OCI-M1 (cell line): ENCODE results near the gene ABCA5.

Experiments
- DNase-seq: peaks from one replicate; lab custom pipeline; 2025; lab: John Stamatoyannopoulos, UW

ABCA5 gene, protein sequence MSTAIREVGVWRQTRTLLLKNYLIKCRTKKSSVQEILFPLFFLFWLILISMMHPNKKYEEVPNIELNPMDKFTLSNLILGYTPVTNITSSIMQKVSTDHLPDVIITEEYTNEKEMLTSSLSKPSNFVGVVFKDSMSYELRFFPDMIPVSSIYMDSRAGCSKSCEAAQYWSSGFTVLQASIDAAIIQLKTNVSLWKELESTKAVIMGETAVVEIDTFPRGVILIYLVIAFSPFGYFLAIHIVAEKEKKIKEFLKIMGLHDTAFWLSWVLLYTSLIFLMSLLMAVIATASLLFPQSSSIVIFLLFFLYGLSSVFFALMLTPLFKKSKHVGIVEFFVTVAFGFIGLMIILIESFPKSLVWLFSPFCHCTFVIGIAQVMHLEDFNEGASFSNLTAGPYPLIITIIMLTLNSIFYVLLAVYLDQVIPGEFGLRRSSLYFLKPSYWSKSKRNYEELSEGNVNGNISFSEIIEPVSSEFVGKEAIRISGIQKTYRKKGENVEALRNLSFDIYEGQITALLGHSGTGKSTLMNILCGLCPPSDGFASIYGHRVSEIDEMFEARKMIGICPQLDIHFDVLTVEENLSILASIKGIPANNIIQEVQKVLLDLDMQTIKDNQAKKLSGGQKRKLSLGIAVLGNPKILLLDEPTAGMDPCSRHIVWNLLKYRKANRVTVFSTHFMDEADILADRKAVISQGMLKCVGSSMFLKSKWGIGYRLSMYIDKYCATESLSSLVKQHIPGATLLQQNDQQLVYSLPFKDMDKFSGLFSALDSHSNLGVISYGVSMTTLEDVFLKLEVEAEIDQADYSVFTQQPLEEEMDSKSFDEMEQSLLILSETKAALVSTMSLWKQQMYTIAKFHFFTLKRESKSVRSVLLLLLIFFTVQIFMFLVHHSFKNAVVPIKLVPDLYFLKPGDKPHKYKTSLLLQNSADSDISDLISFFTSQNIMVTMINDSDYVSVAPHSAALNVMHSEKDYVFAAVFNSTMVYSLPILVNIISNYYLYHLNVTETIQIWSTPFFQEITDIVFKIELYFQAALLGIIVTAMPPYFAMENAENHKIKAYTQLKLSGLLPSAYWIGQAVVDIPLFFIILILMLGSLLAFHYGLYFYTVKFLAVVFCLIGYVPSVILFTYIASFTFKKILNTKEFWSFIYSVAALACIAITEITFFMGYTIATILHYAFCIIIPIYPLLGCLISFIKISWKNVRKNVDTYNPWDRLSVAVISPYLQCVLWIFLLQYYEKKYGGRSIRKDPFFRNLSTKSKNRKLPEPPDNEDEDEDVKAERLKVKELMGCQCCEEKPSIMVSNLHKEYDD (N-terminal part only)

DNA sequence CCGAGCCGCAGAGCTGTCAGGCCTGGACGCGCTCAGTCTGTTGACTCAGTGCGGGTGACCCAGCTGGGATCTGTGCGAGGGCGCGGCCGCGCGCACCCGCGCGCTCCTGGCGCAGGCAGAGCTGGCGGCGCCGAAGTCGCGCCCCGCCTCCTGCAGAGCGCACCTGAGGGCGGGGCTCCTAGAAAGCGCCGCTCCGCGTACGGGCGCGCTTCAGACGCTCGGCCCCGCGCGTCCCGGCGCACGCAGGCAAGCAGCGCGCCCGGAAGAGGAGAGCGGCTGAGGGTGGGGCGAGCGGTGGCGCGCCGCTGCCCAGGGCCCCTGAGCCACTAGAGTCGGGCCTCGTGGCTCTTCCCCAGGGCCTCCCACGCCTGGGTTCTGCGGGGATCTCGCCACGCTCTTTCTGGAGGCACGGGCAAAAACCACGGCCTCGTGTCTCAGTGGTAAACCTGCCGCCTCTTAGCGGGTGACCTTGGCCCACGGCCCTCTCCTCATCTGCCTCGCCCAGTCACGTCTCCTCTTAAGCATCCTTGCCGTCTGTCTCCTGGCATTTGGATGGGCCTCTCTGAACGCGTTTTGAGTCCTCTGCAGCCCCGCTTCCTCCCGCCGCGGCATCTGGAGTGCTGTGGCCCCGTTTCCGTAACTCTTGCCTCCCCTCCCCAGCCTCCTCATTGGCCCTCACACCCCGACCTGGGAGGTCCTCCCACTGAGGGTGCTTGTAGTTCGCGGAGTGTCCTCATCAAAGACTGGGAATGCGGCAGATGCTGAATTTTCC is at the start of gene ABCA5:
ABCA5 (minus strand) TSS at position 74 of the 772 bp plus-strand sequence. CDS start 12,718 bp downstream, outside the sequence.
- peak; percentile 53 for DNase-seq

DNA sequence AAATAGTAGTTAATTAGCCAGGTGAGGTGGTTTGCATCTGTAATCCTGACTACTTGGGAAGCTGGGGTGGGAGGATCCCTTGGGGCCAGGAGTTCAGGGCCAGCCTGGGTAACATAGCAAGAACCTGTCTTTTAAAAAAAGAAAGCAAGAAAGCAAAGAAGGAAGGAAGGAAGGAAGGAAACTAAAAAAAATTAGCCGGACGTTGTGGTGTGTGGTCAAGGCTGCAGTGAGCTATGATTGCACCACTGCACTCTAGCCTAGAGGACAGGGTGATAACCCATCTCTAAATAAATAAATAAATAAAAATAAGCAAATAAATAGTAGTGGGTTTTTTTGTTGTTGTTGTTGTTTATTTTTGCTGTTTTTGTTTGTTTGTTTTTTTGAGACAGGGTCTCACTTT is 48.3 kb upstream of the ABCA5 start:
- DNase-seq, result no peak

DNA sequence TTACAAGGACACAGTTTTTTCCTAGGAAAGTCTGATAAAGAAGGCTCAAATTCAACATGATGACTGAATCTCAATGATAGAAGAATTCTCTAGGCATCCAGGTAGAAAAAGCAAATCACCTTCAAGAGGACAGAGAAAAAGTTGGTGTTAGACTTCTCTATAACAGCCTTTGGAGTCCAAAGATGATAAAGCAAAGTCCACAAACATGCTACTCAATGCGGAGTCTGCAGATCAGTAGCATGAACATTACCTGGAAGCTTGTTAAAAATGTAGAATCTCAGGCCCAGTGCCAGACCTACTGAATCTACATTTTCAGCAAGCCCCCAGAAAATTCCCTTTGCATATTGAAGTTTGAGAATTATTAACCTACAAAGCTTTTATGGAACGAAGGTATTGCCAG is 46.1 kb upstream of the ABCA5 start:
- no peak for DNase-seq

DNA sequence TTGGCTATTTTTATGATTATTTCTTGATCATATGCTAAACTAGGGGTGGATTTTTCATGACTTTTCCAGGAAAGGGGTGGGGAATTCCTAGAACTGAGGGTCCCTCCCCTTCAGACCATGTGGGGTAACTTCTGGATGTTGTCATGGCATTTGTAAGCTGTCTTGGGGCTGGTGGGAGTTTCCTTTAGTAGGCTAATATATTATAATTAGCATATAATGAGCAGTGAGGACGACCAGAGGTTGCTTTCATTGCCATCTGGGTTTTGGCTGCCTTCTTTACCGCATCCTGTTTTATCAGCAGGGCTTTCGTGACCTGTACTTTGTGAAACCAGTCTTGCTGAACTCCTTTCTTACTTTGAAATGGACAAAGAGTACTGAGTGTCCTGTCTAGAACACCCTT is 40.4 kb upstream of the ABCA5 start:
- DNase-seq, result peak; percentile 30

DNA sequence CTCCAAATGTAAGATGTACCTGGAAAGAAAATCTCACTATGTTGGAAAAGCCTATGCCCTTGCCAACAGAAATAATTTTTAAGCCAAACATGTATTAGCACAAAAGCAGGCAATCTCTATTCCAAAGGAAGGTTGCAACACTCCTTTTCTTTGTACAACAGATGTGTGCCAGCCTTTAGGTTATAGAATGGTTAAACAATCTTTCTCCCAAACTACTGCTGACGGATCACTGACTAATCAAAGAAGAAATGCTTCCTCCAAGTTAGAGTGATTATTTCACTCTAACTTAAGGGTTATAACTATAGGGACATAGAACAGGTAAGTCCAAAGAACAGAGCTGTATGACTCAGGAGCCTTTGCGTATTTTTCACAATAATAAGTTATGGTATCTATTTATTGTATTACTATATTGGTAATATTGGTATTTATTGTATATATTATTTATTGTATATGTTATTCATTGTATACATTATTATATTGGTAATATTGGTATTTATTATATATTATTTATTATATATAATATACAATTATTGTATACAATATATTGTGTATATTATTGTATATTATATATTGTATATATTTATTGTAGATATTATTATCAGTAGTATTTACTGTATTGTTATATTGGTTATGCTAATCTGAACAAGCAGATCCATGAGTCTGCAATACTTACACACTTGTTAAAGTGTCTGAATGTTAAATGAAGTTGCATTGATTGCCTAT is 36.7 kb upstream of the ABCA5 start:
- DNase-seq, result no peak

DNA sequence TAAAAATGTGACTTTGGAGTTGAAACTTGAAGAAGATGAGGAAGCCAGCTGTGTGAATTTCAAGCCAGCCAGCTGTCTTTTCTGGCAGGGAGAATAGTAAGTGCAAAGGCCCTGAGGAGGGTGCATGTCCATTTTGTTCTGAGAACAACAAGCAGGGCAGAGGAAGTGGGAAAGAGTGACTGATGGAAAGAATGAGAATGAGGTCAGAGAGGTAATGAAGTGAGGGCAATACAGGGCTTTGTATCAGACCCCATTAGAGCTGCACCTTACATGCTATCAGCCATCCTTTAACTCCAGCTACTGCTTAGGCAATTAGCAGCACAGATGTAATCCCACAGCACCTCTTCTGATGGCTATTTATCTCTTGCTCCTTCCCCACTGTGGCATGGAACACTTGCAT is 34.2 kb upstream of the ABCA5 start:
- DNase-seq, result no peak

DNA sequence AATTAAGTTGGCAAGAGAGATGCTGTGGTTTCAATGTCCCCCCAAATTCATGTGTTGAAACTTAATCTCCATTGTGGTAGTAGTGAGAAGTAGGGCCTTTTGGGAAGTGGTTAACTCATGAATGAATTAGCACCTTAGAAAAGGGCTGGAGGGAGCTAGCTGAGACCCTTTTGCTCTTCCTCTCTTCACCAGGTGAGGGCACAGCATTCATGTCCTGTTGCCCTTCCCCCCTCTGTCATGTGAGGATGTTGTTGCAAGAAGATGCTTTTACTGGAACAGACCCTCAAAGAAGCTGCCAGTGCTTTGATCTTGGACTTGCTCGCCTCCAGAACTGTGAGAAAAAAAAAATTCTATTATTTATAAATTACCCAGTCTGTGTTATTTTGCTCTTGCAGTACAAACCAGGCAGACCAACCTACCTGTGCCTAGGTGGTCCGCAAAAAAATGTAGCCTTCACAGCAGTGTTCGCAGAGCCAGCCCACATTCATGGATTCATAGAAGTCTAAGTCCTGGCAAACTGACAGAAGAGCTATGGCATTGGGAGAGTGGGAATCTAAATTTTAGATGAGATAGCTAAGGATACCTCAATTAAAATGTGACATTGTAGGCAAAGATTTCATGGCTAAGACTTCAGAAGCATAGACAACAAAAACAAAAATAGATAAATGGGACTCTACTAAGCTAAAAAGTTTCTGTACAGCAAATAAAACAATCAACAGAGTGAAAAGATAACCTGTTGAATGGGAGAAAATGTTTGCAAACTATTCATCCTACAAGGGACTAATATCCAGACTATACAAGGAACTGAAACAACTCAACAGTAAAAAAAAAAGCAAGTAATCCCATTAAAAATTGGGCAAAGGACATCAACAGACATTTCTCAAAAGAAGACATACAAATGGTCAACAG is 32.0 kb upstream of the ABCA5 start:
- DNase-seq, result peak; percentile 5

DNA sequence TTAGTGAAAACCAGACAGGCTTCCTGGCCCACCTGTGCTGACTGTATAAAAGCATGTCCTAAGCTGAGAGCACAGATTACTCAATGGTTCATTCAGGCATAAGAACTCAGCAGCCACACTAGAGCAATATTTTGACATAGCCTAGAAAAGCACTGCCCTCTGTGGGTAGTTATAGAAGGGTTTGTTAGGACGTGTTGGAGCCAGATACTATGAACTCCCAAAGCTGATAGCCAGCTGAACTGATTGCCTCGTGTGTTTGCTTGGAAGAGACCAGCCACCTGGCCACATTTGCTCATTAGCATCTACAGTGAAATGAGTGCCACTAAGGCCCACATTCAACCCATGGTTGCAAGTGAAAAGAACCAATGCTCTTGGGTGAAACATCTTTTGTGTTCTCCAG is 30.8 kb upstream of the ABCA5 start:
- no peak for DNase-seq

DNA sequence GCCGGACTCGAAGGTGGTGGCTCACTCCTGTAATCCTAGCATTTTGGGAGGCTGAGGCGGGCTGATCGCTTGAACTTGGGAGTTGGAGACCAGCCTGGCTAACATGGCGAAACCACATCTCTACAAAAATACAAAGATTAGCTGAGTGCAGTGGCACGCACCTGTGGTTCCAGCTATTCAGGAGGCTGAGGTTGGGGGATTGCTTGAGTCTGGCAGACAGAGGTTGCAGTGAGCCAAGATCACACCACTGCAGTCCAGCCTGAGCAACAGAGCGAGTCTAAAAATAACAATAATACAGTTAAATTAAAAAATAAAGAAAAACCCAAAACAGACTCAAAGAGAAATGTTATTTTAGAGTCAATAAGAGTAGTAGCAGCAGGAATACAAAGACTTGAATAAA is 29.7 kb upstream of the ABCA5 start:
- DNase-seq, result no peak

DNA sequence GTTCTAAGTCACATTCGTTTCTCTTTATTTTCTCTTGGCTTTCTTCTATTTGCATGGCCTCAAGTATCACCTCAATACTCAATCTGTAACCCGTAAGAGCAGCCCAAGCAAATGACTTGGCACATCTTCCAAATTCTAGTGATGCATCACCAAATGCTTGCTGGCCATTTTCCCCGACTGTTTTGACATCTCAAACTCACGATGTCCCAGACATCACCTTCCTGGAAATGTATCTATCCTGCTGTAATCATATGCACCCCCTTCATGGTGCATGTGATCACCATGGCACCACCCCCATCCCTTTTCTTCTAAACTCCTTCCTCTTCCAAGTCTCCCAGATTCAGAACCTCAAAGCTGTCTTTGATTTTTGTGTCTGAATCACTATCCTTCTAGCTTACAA is 24.0 kb upstream of the ABCA5 start:
- no peak for DNase-seq

DNA sequence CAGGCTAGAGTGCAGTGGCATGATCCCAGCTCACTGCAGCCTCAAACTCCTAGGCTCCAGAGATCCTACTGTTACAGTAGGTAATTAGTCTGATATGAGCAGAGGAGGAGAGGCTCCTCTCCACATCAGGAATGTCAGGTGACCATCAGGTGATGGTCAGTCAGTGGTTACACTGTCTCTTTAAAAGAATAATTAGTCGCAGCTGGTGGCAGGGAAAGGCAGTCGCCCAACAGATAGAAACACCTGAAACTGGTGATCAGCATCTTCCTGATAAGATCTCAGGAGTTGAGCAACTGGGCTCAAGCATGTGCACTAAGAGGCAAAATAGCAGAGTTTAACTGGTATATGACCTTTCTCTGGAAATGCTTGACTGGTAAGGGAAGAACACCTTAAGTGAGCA is 21.5 kb upstream of the ABCA5 start:
- DNase-seq, result no peak

DNA sequence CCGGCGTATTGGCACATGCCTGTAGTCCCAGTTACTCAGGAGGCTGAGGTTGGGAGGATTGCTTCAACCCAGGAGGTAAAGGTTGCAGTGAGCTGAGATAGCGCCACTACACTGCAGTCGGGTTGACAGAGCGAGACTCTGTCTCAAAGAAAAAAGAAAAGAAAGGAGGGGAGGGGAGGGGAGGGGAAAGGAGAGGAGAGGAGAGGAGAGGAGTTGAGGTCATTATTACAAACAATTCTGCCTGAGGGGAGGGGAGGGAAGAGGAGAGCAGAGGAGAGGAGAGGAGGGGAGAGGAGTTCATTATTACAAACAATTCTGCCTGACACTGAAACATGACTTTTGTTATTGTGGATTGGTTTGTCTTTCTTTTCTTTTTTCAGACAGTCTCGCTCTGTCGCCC is 19.8 kb upstream of the ABCA5 start:
- DNase-seq, result no peak

DNA sequence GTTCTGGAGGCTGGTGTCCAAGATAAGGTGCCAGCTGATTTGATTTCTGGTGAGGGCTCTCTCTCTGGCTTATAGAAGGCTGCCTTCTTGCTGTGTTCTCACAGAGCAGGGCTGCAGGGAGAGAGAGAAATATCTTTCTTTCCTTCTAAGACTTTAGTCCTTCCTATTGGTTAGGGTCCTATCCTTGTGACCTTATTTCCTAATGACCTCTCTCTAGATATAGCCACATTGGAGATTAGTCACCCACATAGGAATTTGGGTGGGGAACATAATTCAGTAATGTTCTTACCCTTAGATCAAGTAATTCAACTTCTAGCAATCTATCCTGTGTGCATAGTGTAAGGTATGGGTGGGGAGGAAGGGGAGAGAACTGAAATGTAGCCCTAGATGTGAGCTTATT is 18.0 kb upstream of the ABCA5 start:
- no peak for DNase-seq

DNA sequence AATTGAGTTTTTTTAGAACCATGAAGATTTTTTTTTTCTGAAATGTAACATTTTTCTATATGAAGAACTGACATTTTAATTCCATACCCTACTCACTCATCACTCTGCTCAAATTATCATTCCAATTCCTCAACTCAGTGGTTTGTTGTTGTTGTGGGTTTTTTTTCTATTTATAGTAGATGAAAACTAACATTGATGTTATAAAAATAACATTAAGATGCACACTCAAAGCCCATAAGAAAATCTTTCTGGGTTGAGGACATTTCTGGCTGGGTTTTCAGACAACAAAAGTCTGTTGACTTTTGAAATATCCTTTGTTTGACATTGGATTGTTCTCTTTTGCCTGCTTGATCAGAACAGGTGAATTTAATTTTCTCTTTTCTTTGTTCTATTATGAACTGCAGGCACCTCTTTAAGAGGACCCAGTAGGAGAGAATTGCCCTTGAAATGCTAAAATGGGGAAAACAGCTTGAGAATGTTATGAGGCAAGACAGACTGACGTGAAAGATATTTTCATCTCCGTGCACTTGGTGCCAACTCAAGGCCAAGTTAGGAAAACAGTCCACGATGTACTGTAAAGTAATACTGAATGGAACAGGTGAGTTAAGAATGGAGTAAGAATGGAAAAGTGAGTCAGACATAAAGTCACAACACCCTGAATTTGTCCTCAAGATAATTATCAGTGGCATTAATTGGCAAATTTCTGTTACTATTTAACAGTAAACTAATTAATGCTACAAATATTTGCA is 16.1 kb upstream of the ABCA5 start:
- DNase-seq, result no peak

DNA sequence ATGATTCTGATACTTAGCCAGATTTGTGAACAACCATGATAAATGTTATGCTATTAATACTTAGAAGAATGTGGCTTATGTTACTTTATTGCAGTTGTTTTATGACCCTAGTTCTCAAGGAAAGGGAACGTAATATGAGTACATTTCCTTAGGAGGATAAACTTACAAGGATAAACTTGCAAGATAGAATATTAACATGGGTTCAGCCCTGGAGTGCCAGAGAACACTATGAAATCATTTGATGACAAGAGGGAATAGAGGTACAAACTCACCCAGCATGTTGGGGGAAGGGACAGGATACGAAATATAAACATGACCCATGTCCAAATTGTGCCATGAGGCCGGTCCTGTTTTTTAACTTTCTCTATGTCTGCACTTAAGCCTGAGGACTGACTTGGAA is 13.0 kb upstream of the ABCA5 start:
- no peak for DNase-seq

DNA sequence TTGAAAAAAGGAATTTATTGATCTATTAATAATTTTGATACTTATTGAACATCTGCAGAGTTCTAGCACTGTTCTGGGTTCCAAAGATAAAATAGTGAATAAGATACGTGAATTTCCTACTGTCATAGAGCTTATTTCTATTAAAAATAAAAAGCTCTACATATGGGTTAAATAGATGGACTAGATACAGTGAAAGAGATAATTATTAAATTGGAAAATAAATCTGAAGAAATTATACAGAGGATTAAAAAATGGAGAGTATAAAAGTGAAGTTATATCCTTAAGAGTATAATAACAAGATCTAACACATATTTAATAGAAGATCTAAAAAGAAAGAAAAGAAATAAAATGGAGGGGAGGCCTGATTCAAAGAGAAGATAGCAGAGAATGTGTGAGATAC is 10.1 kb upstream of the ABCA5 start:
- DNase-seq, result no peak

DNA sequence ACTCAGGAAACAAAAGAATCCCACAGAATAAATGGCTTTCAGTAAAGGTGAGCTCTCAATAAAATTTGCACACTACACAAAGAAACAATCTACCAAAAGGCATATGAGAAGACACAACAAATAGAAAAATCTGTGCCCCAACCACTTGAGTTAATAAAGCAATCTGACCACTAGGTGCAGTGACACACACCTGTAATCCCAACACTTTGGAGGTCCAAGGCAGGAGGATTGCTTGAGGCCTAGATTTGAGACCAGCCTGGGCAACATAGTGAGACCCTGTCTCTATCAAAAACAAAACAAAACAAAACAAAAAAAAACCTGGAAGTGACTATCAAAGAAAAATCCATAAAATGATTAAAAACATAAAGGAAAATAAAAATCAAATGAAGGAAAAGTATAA is 9.6 kb upstream of the ABCA5 start:
- DNase-seq, result no peak

DNA sequence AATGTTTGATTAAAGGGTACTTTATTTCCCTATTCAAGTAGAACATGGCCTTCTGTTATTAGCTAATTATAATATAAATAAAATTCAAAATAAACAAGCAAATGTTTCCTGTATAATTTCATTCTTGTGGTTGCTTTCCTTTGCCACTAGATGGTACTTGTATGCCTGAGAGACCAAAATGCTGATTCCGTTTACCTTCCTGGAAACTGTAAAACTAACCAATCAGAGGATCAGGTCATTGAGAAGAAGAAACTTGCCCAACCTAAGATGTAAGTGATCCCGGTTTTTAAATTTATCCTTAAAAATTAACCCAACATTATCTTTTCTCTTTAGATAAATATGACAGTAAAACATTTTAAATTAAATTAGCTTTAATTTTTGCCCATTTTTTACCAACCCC is 8.1 kb upstream of the ABCA5 start:
- peak; percentile 45 for DNase-seq

DNA sequence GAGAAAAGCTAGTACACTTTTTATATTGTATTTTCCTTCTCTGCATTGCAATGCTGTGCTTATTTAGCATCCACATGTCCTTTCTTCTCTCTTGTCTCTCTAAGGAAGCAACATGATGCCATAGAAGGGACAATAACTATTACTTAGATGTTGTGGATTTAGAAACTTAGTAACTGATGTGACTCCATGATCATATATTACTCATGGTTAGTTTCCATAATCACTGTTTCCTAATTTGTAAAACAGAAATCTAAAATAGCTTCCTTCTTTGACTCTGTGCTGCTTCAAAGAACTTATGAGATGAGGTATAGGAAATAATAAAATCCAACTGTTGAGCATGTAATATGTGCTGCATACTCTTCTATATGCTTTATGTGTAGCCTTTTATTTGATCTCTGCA is 6.6 kb upstream of the ABCA5 start:
- DNase-seq, result no peak
